ENCODE measurements around the gene UBALD2.

- TF ChIP-seq SPI1 (IDR thresholded peaks at IDR 0.05; ENCODE audit: borderline replicate concordance, low read depth): no peak
- TF ChIP-seq CTCF (IDR thresholded peaks at IDR 0.05; ENCODE audit: insufficient read depth, low read length): no peak
- no peak for TF ChIP-seq POLR2AphosphoS5 (IDR thresholded peaks at IDR 0.05; ENCODE audit: low read depth)
- TF ChIP-seq REST (IDR thresholded peaks at IDR 0.05; ENCODE audit: insufficient replicate concordance, low read depth): no peak
These were observed 1.3 kb upstream of the UBALD2 start for GRCh38 chr17:76263896-76264295.
